ENCODE measurements around the gene HLF. TPM values are rescaled to one million over a fixed set of nuclear protein-coding genes. Genes with fewer than 3 reads are reported as not detected.
A peak's percentile ranks its signal among the peaks of the same experiment; 100 is the strongest.

Gene HLF
- total RNA-seq, 1 donor: not detected

DNA sequence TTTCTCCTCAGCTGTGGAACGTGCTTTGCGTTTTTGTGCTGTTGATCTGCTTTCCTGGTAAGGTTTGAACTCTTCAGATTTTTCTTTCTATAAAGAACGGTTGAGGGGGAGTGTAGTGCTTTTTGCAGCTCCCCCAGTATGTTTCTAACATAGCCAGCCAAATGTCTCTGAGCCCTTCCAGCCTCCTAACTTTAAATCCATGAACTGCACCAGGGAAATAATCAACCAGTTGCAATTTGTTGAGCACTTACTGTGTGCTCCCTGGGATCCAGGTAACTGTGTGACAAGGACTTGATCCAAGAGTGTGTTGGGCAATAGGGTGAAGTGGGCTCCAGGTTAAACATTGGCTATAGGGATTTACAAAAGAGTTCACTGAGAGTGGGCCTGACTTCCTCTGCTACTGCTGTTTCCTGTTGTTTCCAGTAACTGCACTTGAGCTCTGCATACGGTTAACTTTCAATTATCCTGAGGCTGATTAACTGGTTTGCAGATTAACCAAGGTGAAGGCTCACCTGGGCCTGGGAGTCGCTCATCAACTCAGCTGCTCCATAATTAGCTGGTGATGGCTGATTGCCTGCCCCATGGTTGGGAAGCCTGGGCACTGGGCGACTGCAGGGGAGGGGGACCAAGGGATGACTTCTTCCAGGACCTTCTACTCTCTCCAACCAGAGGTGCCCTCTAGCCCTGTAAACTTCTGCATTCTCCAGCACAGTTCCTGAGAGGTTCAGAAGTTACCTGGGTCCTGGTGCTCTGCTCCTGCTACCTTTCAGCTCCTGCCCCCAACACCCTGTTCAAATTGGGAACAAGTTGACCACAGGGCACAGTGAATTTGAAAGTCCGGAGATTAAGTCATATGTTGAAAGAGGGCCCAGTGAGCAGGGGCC lies 19.5 kb downstream of the HLF start:
- TF ChIP-seq, protein P1, sequence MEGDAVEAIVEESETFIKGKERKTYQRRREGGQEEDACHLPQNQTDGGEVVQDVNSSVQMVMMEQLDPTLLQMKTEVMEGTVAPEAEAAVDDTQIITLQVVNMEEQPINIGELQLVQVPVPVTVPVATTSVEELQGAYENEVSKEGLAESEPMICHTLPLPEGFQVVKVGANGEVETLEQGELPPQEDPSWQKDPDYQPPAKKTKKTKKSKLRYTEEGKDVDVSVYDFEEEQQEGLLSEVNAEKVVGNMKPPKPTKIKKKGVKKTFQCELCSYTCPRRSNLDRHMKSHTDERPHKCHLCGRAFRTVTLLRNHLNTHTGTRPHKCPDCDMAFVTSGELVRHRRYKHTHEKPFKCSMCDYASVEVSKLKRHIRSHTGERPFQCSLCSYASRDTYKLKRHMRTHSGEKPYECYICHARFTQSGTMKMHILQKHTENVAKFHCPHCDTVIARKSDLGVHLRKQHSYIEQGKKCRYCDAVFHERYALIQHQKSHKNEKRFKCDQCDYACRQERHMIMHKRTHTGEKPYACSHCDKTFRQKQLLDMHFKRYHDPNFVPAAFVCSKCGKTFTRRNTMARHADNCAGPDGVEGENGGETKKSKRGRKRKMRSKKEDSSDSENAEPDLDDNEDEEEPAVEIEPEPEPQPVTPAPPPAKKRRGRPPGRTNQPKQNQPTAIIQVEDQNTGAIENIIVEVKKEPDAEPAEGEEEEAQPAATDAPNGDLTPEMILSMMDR (IDR thresholded peaks at IDR 0.05; ENCODE audit: insufficient read depth, low read depth, low read length): no peak
- H3K4me3 ChIP-seq (ENCODE audit: low read depth, low read length): no peak overlapping the region
- DNase-seq (ENCODE audit: low read depth): no peak

DNA sequence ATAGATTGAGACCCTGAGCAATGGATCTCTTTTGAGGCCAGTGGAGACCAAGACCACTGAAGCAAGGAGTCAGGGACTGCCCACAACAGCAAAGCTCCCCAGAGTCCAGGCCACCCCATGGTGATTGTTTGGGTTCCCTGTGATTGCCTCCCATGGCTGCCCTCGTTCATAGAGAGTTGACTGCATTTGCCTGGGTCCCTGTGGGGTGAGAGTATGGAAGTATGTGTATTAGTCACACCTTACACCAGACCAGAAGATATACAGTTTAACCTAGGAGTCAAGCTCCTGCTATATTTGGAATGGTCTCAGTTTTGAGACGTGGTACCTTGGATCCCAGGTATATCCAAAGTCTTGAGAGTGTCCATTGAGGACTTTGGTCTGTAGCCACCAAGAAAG lies 20.2 kb downstream of the HLF start:
- DNase-seq (ENCODE audit: low read depth): no peak
- no peak overlapping the region for H3K4me3 ChIP-seq (ENCODE audit: low read depth, low read length)

DNA sequence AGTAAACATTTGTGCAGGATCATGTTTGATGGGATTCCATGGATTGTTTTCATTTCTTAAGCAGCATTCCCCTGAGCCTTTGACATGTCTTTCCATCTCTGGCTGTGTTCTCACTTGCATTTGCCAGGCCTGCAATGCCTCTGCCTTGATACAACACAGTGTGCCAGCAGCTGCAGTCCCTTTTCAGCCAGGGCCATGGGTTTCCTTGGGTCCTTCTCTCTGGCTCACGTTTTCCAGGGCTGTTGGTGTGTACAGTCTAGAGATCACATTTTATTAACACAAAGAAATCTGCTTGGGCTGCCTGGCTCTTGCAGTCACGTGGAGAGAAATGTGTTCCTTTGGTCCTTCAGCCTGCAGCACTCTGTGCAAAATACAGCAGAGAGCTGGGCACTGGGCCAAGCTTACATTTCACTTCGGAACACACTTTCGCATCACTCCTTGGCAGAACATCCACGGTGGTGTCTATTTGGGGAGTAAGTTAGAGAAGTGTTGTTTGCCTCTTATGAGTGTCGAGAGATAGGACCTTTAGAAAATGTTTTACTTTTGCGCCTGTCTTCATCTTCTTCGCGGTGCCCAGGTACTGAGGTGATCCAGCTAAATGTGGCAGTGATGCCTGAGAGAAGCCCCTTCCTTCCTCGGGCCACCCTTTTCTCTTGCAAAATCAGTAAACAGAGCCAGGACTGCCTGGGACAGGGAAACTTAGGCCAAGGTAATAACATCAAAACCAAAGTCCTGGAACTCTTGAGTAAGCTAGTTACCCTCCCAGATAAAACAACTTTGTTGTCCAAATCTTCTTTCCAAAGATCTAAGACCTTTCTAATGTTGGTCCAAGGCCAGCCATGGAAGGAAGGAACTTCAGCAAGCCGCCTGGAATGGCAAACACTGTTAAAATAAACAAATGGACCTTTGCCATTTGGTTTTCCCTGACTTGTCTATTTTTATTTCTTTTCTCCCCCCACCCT lies 20.9 kb downstream of the HLF start:
- TF ChIP-seq, protein P1 (IDR thresholded peaks at IDR 0.05; ENCODE audit: insufficient read depth, low read depth, low read length): no peak
- DNase-seq (ENCODE audit: low read depth): peak; percentile 83
- no peak overlapping the region for H3K4me3 ChIP-seq (ENCODE audit: low read depth, low read length)

More for the DNA sequence above, 20.2 kb downstream of the HLF start:
- TF ChIP-seq, protein P1 (IDR thresholded peaks at IDR 0.05; ENCODE audit: insufficient read depth, low read depth, low read length): no peak

DNA sequence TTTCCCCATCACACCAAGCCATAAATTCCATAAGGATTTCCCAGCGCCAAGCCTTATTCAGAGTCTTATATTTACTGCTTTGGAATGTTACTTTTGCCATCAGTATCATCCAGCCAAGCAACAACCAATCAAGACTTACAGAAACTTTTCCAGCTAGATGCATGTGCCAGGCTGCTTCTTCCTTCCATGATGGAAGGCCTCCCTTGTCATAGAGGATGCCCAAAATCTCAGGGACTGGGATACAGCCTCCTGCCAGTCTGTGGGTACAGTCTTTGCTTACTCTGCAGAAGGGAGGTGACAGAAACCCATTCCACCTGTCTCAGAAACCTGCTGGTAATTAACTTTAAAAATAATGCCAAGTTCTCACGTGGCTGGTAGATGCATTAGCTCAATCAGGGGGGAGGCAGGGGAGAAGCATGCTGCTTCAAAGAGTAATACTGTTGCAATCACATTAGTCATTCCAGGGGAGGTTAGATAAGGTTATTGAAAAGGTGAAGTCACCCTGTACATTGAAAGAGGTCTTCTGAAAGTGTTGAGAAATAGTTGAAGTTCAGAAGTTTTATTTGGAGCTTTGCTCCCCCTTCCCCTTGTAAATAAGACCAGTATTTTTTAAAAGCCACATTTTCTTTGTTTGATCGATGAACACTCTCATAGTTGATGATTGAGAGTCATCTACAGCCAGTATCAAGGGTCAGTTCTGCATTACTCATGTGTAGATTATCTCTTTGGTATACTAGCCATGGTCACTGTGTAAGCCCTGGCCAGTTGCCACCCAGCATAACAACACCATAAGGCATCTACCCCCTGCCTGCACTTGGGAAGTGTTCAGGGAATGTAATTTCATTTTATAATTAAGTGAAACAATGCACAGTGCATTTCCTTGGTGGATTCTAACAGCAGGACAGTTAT lies 22.2 kb downstream of the HLF start:
- H3K4me3 ChIP-seq (ENCODE audit: low read depth, low read length): no peak overlapping the region
- TF ChIP-seq, protein P1 (IDR thresholded peaks at IDR 0.05; ENCODE audit: insufficient read depth, low read depth, low read length): no peak
- no peak for DNase-seq (ENCODE audit: low read depth)

DNA sequence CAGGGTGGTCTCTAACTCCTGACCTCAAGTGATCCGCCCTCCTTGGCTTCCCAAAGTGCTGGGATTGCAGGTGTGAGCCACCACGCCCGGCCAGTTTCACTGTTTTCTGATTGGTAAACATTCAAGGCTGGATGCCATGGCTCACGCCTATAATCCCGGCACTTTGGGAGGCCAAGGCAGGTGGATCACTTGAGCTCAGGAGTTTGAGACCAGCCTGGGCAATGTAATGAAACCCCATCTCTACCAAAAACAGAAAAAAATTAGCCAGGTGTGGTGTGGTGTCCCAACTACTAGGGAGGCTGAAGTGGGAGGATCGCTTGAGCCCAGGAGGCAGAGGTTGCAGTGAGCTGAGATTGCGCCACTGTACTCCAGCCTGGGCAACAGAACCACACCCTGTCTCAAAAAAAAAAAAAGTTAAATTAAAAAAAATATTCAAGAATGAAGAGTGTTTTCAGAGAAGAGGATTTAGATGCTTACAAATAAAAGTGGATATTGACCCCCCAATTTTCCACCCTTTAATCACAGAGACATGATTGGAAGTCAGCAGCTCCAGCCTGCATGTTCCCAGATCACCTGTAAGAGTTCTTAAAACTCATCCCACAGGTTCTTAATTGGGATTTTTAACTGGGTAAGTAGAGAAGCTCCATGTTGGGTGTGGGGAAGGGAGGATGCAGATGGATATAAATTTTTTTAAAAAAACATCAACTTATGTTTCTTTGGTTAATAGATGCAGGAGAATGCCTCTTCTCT lies 23.8 kb downstream of the HLF start:
- no peak overlapping the region for H3K4me3 ChIP-seq (ENCODE audit: low read depth, low read length)
- DNase-seq (ENCODE audit: low read depth): no peak
- TF ChIP-seq, protein P1 (IDR thresholded peaks at IDR 0.05; ENCODE audit: insufficient read depth, low read depth, low read length): no peak

All from fibroblast of villous mesenchyme (primary cell).